GM12865 (cell line): ENCODE data around the gene EVI5.
A peak's percentile ranks its signal among the peaks of the same experiment; 100 is the strongest.

Experiments
- DNase-seq: peaks from one replicate; pipeline ENCODE4 v3.0.0; 2010; ENCODE audit warnings: low read depth
- H3K4me3 ChIP-seq: 2 replicates; pipeline ENCODE4 v1.5.1; 2011; ENCODE audit warnings: mild to moderate bottlenecking, low read depth, low read length, control low read depth
- TF ChIP-seq, protein P1 (sequence below): IDR thresholded peaks from 2 replicates; pipeline ENCODE4 v1.5.1; 2011; ENCODE audit warnings: low read length, control low read depth, low read depth, inconsistent platforms; ENCODE audit not compliant: insufficient read depth; ENCODE audit errors: missing control alignments

EVI5 gene

DNA sequence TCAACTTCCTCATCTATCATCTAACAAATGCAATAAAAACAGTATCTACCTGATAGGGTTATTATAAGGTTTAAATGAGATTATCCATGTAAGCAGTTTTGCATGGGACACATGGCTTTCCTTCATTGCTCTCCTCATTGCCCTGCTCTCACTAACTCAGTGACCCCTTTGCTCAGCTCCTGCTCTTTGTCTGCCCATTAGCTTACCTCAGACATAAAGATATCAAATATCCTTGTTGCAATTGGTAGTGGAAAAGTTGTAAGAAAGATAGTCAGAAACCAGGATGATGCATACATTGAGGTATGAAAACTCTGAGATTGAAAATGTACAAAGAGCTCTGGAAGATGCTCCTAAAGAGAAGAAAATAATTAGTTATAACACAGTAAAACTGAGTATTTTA lies 89.8 kb downstream of the EVI5 start:
- no peak overlapping the region for H3K4me3 ChIP-seq
- no peak for DNase-seq

DNA sequence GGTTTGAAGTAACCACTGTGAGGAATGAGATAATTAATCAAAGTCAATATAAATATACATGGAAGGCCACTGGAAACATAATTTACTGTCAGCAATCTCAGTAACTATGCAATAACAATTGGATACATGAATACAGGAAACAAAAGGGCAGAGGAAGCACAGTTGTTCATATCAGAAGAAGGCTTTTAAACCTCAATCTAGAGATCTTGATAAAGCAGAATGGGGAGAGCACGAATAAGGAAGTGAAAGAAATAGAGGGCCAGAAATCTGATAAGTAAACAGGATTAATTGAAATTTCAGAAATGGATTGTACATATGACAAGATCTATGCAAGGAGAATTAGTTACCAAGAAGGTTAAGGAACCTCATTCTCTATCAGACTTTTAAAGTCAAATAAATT lies 93.0 kb downstream of the EVI5 start:
- TF ChIP-seq, protein P1, sequence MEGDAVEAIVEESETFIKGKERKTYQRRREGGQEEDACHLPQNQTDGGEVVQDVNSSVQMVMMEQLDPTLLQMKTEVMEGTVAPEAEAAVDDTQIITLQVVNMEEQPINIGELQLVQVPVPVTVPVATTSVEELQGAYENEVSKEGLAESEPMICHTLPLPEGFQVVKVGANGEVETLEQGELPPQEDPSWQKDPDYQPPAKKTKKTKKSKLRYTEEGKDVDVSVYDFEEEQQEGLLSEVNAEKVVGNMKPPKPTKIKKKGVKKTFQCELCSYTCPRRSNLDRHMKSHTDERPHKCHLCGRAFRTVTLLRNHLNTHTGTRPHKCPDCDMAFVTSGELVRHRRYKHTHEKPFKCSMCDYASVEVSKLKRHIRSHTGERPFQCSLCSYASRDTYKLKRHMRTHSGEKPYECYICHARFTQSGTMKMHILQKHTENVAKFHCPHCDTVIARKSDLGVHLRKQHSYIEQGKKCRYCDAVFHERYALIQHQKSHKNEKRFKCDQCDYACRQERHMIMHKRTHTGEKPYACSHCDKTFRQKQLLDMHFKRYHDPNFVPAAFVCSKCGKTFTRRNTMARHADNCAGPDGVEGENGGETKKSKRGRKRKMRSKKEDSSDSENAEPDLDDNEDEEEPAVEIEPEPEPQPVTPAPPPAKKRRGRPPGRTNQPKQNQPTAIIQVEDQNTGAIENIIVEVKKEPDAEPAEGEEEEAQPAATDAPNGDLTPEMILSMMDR, result no peak
- no peak overlapping the region for H3K4me3 ChIP-seq
- peak; percentile 9 for DNase-seq

More for the DNA sequence above, 89.8 kb downstream of the EVI5 start:
- TF ChIP-seq, protein P1, result no peak

DNA sequence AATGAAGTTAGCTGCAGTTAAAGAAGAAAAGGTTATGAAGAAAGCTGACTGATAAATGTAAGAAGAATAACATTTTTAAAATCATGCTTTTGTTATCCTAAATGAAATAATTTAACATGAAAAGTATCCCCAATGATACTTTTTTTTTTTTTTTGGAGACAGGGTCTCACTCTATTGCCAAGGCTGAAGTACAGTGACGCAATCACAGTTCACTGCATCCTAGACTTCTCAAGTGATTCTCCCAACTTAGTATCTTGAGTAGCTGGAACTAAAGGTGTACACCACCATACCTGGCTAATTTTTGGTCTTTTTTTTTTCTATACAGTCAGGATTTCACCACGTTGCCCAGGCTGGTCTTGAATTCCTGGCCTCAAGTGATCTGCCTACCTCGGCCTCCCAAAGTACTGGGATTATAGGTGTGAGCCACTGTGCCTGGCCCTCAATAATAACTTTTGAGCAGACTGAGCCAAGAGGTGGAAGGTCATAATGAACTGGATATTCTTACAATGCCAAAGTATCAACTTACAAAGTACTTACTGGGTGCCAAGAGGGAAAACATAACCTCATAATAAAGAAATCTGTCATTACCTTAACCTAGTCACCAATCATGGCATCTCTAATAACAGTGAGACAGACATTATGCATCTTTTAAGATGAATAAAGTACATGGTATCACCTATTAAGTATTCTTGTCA lies 94.5 kb downstream of the EVI5 start:
- TF ChIP-seq, protein P1, result no peak
- H3K4me3 ChIP-seq, result no peak overlapping the region
- no peak for DNase-seq

DNA sequence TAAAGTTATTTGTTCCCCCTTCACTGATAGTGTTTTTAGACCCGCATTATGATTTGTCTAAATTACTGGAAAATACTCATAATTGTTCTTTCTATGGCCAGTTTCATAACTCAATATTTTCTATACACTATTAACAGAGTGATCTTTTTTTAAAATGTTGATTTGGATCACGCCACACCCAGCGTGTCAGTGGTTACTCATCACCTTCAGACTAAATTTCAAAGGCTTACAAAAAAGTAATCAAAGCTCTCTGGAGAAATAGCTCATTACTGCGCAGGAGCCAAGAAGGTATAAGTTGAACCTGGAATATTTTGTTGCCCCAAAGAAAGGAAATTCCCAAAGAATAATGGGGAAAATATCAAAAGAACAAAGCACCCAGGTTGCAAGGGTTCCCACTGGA lies 104.9 kb downstream of the EVI5 start:
- TF ChIP-seq, protein P1, result no peak
- H3K4me3 ChIP-seq, result no peak overlapping the region
- no peak for DNase-seq

DNA sequence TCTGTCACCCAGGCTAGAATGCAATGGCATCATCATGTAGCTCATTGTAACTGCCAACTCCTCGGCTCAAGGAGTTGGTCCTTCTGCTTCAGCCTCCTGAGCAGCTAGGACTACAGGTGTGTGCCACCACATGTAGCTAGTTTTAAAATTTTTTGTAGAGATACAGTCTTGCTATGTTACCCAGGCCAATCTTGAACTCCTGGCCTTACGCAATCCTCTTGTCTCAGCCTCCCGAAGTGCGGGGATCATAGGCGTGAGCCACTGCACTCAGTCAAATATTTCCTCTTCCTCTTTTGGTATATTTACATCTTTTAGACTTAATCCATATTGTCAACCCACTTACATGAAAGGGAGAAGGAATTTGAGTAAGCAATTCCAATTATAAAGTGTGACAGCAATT lies 121.1 kb downstream of the EVI5 start:
- no peak for DNase-seq
- no peak overlapping the region for H3K4me3 ChIP-seq
- TF ChIP-seq, protein P1, result no peak

DNA sequence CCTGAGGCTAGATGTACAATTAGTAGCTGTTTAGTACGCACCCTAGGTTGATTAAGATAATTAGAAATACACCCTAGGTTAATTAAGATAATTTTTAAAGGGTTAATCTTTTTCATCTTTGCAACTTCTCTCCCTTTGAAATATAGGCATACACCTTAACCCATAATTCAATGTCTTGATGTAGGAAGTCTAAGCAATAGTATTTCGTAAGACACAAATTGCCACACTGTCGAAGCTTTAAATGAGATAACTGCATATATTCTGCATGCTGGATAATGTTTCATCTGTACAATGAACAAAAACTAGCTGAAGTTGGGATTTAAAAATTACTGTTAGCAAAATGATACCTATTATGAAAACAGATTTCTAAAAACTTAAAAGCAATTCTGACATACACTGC lies 122.9 kb downstream of the EVI5 start:
- no peak for DNase-seq
- TF ChIP-seq, protein P1, result no peak
- no peak overlapping the region for H3K4me3 ChIP-seq

DNA sequence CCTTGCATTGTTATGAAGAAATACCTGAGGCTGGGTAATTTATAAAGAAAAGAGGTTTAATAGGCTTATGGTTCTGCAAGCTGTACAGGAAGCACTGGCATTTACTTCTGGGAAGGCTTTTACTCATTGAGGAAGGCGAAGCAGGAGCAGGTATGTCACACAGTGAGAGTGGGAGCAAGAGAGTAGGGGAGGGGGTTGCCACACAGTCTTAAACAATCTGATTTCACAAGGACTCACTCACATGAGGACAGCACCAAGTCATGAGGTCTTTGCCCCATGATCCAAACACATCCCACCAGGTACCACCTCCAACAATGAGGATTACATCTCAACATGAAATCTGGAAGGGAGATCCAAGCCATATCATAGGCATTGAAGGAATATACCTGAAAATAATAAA lies 127.2 kb downstream of the EVI5 start:
- TF ChIP-seq, protein P1, result no peak
- no peak overlapping the region for H3K4me3 ChIP-seq
- DNase-seq, result no peak
